ENCODE data around the gene PCDHGC3.

GRCh38 chr5:141517880-141518617, 42.3 kb downstream of the PCDHGC3 start:
- no peak for TF ChIP-seq EZH2phosphoT487 (IDR thresholded peaks at IDR 0.05; ENCODE audit: unreplicated experiment)
- no peak for TF ChIP-seq ETS1 (IDR thresholded peaks at IDR 0.05)
- TF ChIP-seq CTCF (conservative IDR thresholded peaks at IDR 0.05; ENCODE audit: low read depth in 2 of 2), result no peak
- no peak for TF ChIP-seq REST (IDR thresholded peaks at IDR 0.05; ENCODE audit: unreplicated experiment)
- TF ChIP-seq JUNB (IDR thresholded peaks at IDR 0.05; ENCODE audit: unreplicated experiment), result no peak
- TF ChIP-seq ZNF331 (CRISPR knock-in tag; IDR thresholded peaks at IDR 0.05; ENCODE audit: low read depth), result no peak
- TF ChIP-seq POLR2AphosphoS5 (IDR thresholded peaks at IDR 0.05; ENCODE audit: low read depth), result no peak
